Sigmoid colon (tissue), 7 donors: ENCODE results near the gene LONP2. TPM values are rescaled to one million over a fixed set of nuclear protein-coding genes. Genes with fewer than 3 reads are reported as not detected.

Experiments used
- DNase-seq: peaks from one replicate; pipeline ENCODE4 v3.0.0-alpha.2; 2019
- H3K27ac ChIP-seq, 4 donors: fragments of 200-600 bp; sonication (generic); one replicate each; pipeline ENCODE4 v1.5.1; 2016 to 2019; ENCODE audit warnings: mild to moderate bottlenecking in 1 of 4
- H3K27me3 ChIP-seq, 3 donors: fragments of 200-600 bp; sonication (generic); one replicate each; pipeline ENCODE4 v1.5.1; 2019; ENCODE audit warnings: mild to moderate bottlenecking in 1 of 3
- H3K36me3 ChIP-seq, 4 donors: fragments of 200-600 bp; sonication (generic); one replicate each; pipeline ENCODE4 v1.5.1; 2016 to 2019
- H3K4me1 ChIP-seq, 4 donors: fragments of 200-600 bp; sonication (generic); one replicate each; pipeline ENCODE4 v1.5.1; 2017 to 2019
- H3K4me3 ChIP-seq, 4 donors: fragments of 200-600 bp; sonication (generic); one replicate each; pipeline ENCODE4 v1.5.1; 2017 to 2019; ENCODE audit warnings: mild to moderate bottlenecking in 2 of 4, moderate library complexity in 1 of 4
- H3K9me3 ChIP-seq, 4 donors: fragments of 200-600 bp in 3 of 4; sonication (generic) in 3 of 4; one replicate each; pipeline versions ENCODE4 v1.5.1 to v1.6.1; 2013 to 2019
- CTCF ChIP-seq, 4 experiments: fragments of 450-650 bp in 3 of 4; fragments of 200-600 bp in 1 of 4; IDR thresholded peaks; one replicate each; pipeline ENCODE4 v1.5.1; 2016 to 2019; ENCODE audit warnings: antibody characterized with exemption in 4 of 4, mild to moderate bottlenecking in 3 of 4, moderate library complexity in 2 of 4
- EP300 ChIP-seq, 4 donors: sonication (generic); formaldehyde crosslinking; IDR thresholded peaks; one replicate each; pipeline ENCODE4 v1.6.1; 2017; ENCODE audit warnings: antibody characterized with exemption in 4 of 4
- POLR2A ChIP-seq, 2 donors: fragments of 450-650 bp; IDR thresholded peaks; one replicate each; pipeline ENCODE4 v1.6.1; 2016; ENCODE audit warnings: antibody characterized with exemption in 2 of 2, mild to moderate bottlenecking in 2 of 2, moderate library complexity in 2 of 2
- POLR2AphosphoS5 ChIP-seq, 4 donors: sonication (generic); formaldehyde crosslinking; IDR thresholded peaks; one replicate each; pipeline ENCODE4 v1.6.1; 2017; ENCODE audit warnings: antibody characterized with exemption in 4 of 4
- WGBS, 2 donors: extraction: QIAGEN DNeasy Blood & Tissue Kit; methylation state at CpG; one replicate each; pipeline ENCODE4 v1.1.7; 2013; 5-methylcytosine and 5-hydroxymethylcytosine counted together
- intact Hi-C: fragments of 100-400 bp; cut with DNase I; formaldehyde crosslinking; loops from one replicate; pipeline ENCODE4 v1.15.1; 2023
- polyA plus RNA-seq, 3 donors: library from polyadenylated mRNA; stranded (reverse); fragments of 200-250 nt; gene quantifications; one replicate each; pipeline ENCODE4 v1.2.3, GENCODE V29; 2013
- total RNA-seq, 4 donors: library from RNA; depleted of rRNA; stranded (reverse); fragments of >200 nt; gene quantifications; one replicate each; pipeline ENCODE4 v1.1.0, GENCODE V29; 2016
- donor health status: healthy with polysubstance abuse.
- donor health status: Bipolar disorder and iron deficiency.
- donor health status: healthy.

LONP2 gene
- total and polyA plus RNA-seq, 7 donors, result 14.4 to 60.3 (median 42.3) TPM

- no peaks in the 10 kb centered on the region for H3K9me3 ChIP-seq
- TF ChIP-seq CTCF (IDR thresholded peaks at IDR 0.05), result no peak
- no peak for TF ChIP-seq EP300 (IDR thresholded peaks at IDR 0.05)
- TF ChIP-seq POLR2A (IDR thresholded peaks at IDR 0.05), result no peak
- TF ChIP-seq POLR2AphosphoS5 (IDR thresholded peaks at IDR 0.05), result no peak
- no peak for DNase-seq
- H3K4me3 ChIP-seq, result no peak overlapping the region
- peaks cover 0 to 42% (median 11%) of the 10 kb centered on the region in 4 donors for H3K36me3 ChIP-seq
- WGBS, 2 donors, result 89 to 97% methylated on average over 2 of the region's 2 CpGs
- intact Hi-C loops, result no loop called here
- H3K27ac ChIP-seq, result no peak overlapping the region
- H3K4me1 ChIP-seq, result no peaks in the 10 kb centered on the region
- H3K27me3 ChIP-seq, result no peaks in the 10 kb centered on the region
These were observed 98.5 kb downstream of the LONP2 start for GRCh38 chr16:48342591-48342990.

GRCh38 chr16:48347191-48347865, 103.2 kb downstream of the LONP2 start:
- Histone ChIP-seq H3K27ac (no peak overlapping the region), H3K36me3 (peaks cover 0 to 60% (median 17%) of the 10 kb centered on the region in 4 donors), H3K4me1 (no peaks in the 10 kb centered on the region), H3K27me3 (no peaks in the 10 kb centered on the region), H3K4me3 (no peak overlapping the region), H3K9me3 (no peaks in the 10 kb centered on the region)
- no peak for TF ChIP-seq EP300 (IDR thresholded peaks at IDR 0.05)
- TF ChIP-seq POLR2AphosphoS5 (IDR thresholded peaks at IDR 0.05), result no peak
- no peak for TF ChIP-seq POLR2A (IDR thresholded peaks at IDR 0.05)
- TF ChIP-seq CTCF (IDR thresholded peaks at IDR 0.05), result no peak
- DNase-seq, result no peak
- intact Hi-C loops, result no loop called here
- WGBS, 2 donors, result 91 to 92% methylated on average over 20 of the region's 20 CpGs

GRCh38 chr16:48347980-48348379, 103.9 kb downstream of the LONP2 start:
- intact Hi-C loops, result no loop called here
- TF ChIP-seq CTCF (IDR thresholded peaks at IDR 0.05), result no peak
- TF ChIP-seq POLR2A (IDR thresholded peaks at IDR 0.05), result no peak
- no peak for TF ChIP-seq EP300 (IDR thresholded peaks at IDR 0.05)
- no peak for TF ChIP-seq POLR2AphosphoS5 (IDR thresholded peaks at IDR 0.05)
- Histone ChIP-seq H3K27me3 (no peaks in the 10 kb centered on the region), H3K36me3 (peaks cover 0 to 60% (median 17%) of the 10 kb centered on the region in 4 donors), H3K4me1 (no peaks in the 10 kb centered on the region), H3K9me3 (no peaks in the 10 kb centered on the region), H3K4me3 (no peak overlapping the region), H3K27ac (no peak overlapping the region)
- no peak for DNase-seq
- WGBS, 2 donors, result 89 to 93% methylated on average over 4 of the region's 4 CpGs

- Histone ChIP-seq H3K4me3 (no peak overlapping the region), H3K9me3 (no peaks in the 10 kb centered on the region), H3K4me1 (peaks cover 0 to 7% (median 0%) of the 10 kb centered on the region in 4 donors), H3K27me3 (no peaks in the 10 kb centered on the region), H3K36me3 (peaks cover 0 to 72% (median 18%) of the 10 kb centered on the region in 4 donors), H3K27ac (no peak overlapping the region)
- intact Hi-C loops, result loop anchor here (5.0 kb wide), 1 partner anchor 192 kb away; no protein-coding TSS in a partner anchor
- 77 to 85% methylated on average over 3 of the region's 3 CpGs for WGBS, 2 donors
- DNase-seq, result no peak
- no peak for TF ChIP-seq CTCF (IDR thresholded peaks at IDR 0.05)
- TF ChIP-seq POLR2AphosphoS5 (IDR thresholded peaks at IDR 0.05), result no peak
- no peak for TF ChIP-seq POLR2A (IDR thresholded peaks at IDR 0.05)
- TF ChIP-seq EP300 (IDR thresholded peaks at IDR 0.05), result no peak
These were observed 106.6 kb downstream of the LONP2 start for GRCh38 chr16:48350736-48351135.
